ENCODE measurements around the gene PMS1.

The PMS1 gene

DNA sequence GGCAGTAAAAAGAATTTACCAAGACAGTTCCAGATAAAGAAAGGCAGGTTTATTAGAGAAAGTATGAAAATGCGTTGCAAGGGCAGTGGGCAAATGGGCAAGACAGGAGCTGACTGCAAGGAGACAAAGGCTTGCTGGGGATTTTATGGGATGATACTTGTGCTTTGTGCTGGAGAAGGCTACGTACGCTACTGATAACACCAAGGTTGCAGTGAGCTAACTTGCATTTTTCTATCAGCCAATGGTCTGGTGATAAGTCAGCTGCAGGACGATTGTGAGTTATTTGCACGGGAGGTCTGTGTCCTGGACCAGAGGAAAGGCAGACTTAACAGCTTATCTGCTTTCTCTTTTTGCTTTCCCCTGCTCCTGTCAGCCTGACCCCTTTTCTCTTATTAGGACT is 116.5 kb downstream of the PMS1 start:
- TF ChIP-seq POLR2AphosphoS5 (IDR thresholded peaks at IDR 0.05; ENCODE audit: low read depth, low read length) (no peak), TAF1 (IDR thresholded peaks at IDR 0.05; ENCODE audit: borderline replicate concordance, low read depth, low read length) (no peak), POLR2A (IDR thresholded peaks at IDR 0.05; ENCODE audit: low read depth, low read length) (no peak)
- FAIRE-seq (no peak), DNase-seq (ENCODE audit: insufficient read length) (no peak)

GRCh38 chr2:189901664-189902063 is 117.4 kb downstream of the PMS1 start:
- DNase-seq (ENCODE audit: insufficient read length) = no peak
- no peak for FAIRE-seq
- TF ChIP-seq TAF1 (IDR thresholded peaks at IDR 0.05; ENCODE audit: borderline replicate concordance, low read depth, low read length) (no peak), POLR2AphosphoS5 (IDR thresholded peaks at IDR 0.05; ENCODE audit: low read depth, low read length) (no peak), POLR2A (IDR thresholded peaks at IDR 0.05; ENCODE audit: low read depth, low read length) (no peak)

- DNase-seq (ENCODE audit: insufficient read length) (no peak), FAIRE-seq (no peak)
- TF ChIP-seq TAF1 (IDR thresholded peaks at IDR 0.05; ENCODE audit: borderline replicate concordance, low read depth, low read length) (no peak), POLR2AphosphoS5 (IDR thresholded peaks at IDR 0.05; ENCODE audit: low read depth, low read length) (no peak), POLR2A (IDR thresholded peaks at IDR 0.05; ENCODE audit: low read depth, low read length) (no peak)
Measured at GRCh38 chr2:189913821-189914220, 129.6 kb downstream of the PMS1 start.

DNA sequence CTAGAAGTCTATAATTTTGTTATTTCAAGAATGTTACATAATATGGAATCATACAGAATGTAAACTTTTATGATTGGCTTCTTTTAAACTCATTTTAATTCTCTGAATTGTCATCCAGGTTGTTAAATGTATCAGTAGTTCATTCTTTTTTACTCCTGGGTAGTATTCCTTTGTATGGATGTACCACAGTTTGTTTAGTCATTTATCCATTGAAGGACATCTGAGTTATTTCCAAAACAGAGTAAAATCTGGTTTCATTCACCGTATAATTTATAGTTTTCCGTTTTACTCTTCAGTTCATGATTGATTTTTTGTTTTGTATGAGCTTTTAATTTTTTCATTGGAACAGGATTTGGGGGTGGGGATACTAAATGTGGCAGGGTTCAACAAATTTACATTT is 132.4 kb downstream of the PMS1 start:
- no peak for FAIRE-seq
- TF ChIP-seq TAF1 (IDR thresholded peaks at IDR 0.05; ENCODE audit: borderline replicate concordance, low read depth, low read length) (no peak), POLR2AphosphoS5 (IDR thresholded peaks at IDR 0.05; ENCODE audit: low read depth, low read length) (no peak), POLR2A (IDR thresholded peaks at IDR 0.05; ENCODE audit: low read depth, low read length) (no peak)
- no peak for DNase-seq (ENCODE audit: insufficient read length)
